Measurements from ENCODE around the gene SPATA1. TPM values are rescaled to one million over a fixed set of nuclear protein-coding genes. Genes with fewer than 3 reads are reported as not detected.

Gene SPATA1
- total RNA-seq, 1 experiment from 2014 or later, result 0.85 TPM

GRCh38 chr1:84611796-84612195 is 105.6 kb downstream of the SPATA1 start (continued):
- TF ChIP-seq GABPB1 (CRISPR knock-in tag; IDR thresholded peaks at IDR 0.05), result no peak
- no peak for TF ChIP-seq MLX (CRISPR knock-in tag; IDR thresholded peaks at IDR 0.05)
- no peak for TF ChIP-seq E2F5 (CRISPR knock-in tag; IDR thresholded peaks at IDR 0.05)
- no peak for TF ChIP-seq FOXP1 (CRISPR knock-in tag; IDR thresholded peaks at IDR 0.05; ENCODE audit: borderline replicate concordance)

- Mint-ChIP-seq H3K4me1 (peaks cover 7% of the 10 kb centered on the region), H3K4me3 (no peak overlapping the region), H3K9me3 (peaks cover 32% of the 10 kb centered on the region), H3K27ac (no peak overlapping the region), H3K36me3 (peaks cover 26% of the 10 kb centered on the region), H3K27me3 (ENCODE audit: low read depth) (peaks cover 3% of the 10 kb centered on the region; the same call in 1 of the 2 replicates)
- ATAC-seq (no peak), DNase-seq (ENCODE audit: low spot score) (no peak)
- POLR2A ChIA-PET, result no interaction called here
- CTCF ChIA-PET, result interaction anchor here (1.2 to 2.5 kb wide), 2 partner anchors 9 to 111 kb away, joined by 3 to 9 read pairs; no protein-coding TSS in a partner anchor
- TF ChIP-seq SP1 (CRISPR knock-in tag; conservative IDR thresholded peaks at IDR 0.05) (no peak), RELA (CRISPR knock-in tag; IDR thresholded peaks at IDR 0.05; ENCODE audit: borderline replicate concordance) (no peak), EMX1 (CRISPR knock-in tag; IDR thresholded peaks at IDR 0.05) (no peak), E2F1 (CRISPR knock-in tag; IDR thresholded peaks at IDR 0.05) (no peak), ZNF416 (CRISPR knock-in tag; IDR thresholded peaks at IDR 0.05) (no peak), TP53 (CRISPR knock-in tag; IDR thresholded peaks at IDR 0.05) (no peak), PRRX2 (CRISPR knock-in tag; IDR thresholded peaks at IDR 0.05) (no peak), NFE2L1 (CRISPR knock-in tag; IDR thresholded peaks at IDR 0.05) (no peak), ATF2 (CRISPR knock-in tag; IDR thresholded peaks at IDR 0.05; ENCODE audit: borderline replicate concordance, low read depth) (no peak), TEAD1 (CRISPR knock-in tag; IDR thresholded peaks at IDR 0.05) (no peak), SOX15 (CRISPR knock-in tag; IDR thresholded peaks at IDR 0.05) (no peak), ATF1 (CRISPR knock-in tag; IDR thresholded peaks at IDR 0.05) (no peak)
These were observed 106.8 kb downstream of the SPATA1 start for GRCh38 chr1:84613026-84613425.

GRCh38 chr1:84613887-84614286 is 107.7 kb downstream of the SPATA1 start:
- ChIA-PET POLR2A (interaction anchor here (0.6 kb wide), 1 partner anchor 29 kb away, joined by 3 read pairs; no protein-coding TSS in a partner anchor), CTCF (interaction anchor here (2.5 kb wide), 1 partner anchor 9 kb away, joined by 9 read pairs; no protein-coding TSS in a partner anchor)
- DNase-seq (ENCODE audit: low spot score) (no peak), ATAC-seq (no peak)
- H3K36me3 Mint-ChIP-seq, result peaks cover 26% of the 10 kb centered on the region
- H3K27me3 Mint-ChIP-seq (ENCODE audit: low read depth), result peaks cover 3% of the 10 kb centered on the region; the same call in 1 of the 2 replicates
- peaks cover 32% of the 10 kb centered on the region for H3K9me3 Mint-ChIP-seq
- TF ChIP-seq FOXP4 (CRISPR knock-in tag; IDR thresholded peaks at IDR 0.05), result no peak
- TF ChIP-seq ZSCAN18 (CRISPR knock-in tag; IDR thresholded peaks at IDR 0.05), result no peak
- TF ChIP-seq ATF3 (CRISPR knock-in tag; conservative IDR thresholded peaks at IDR 0.05), result no peak
- no peak for TF ChIP-seq TCF7 (CRISPR knock-in tag; IDR thresholded peaks at IDR 0.05; ENCODE audit: low read depth)
- TF ChIP-seq NR3C1 (CRISPR knock-in tag; conservative IDR thresholded peaks at IDR 0.05; ENCODE audit: low read depth), result no peak
- TF ChIP-seq ATF1 (CRISPR knock-in tag; IDR thresholded peaks at IDR 0.05), result no peak
- H3K4me1 Mint-ChIP-seq, result peaks cover 7% of the 10 kb centered on the region
- H3K27ac Mint-ChIP-seq, result no peak overlapping the region
- no peak overlapping the region for H3K4me3 Mint-ChIP-seq
